Kidney epithelial cell (primary cell): ENCODE data around the gene SETDB2. TPM values are rescaled to one million over a fixed set of nuclear protein-coding genes. Genes with fewer than 3 reads are reported as not detected.

ENCODE experiments used
- DNase-seq: peaks from one replicate; pipeline ENCODE4 v3.0.0-alpha.2; 2010; ENCODE audit warnings: low read depth
- H3K27me3 ChIP-seq: 2 replicates; pipeline ENCODE4 v1.6.0; 2011; ENCODE audit warnings: low read length; ENCODE audit not compliant: control insufficient read depth, insufficient read depth
- H3K36me3 ChIP-seq: 2 replicates; pipeline ENCODE4 v1.5.1; 2011; ENCODE audit warnings: low read length; ENCODE audit not compliant: control insufficient read depth, insufficient read depth
- H3K4me3 ChIP-seq: 2 replicates; pipeline ENCODE4 v1.5.1; 2011; ENCODE audit warnings: low read depth, mild to moderate bottlenecking, control low read depth, low read length
- total RNA-seq: library from RNA; depleted of rRNA; stranded (reverse); fragments of >200 nt; gene quantifications from 2 replicates; pipeline ENCODE4 v1.2.3, GENCODE V29; 2015
- TF ChIP-seq, protein P1 (sequence below): IDR thresholded peaks from 2 replicates; pipeline ENCODE4 v1.5.1; 2011; ENCODE audit warnings: mild to moderate bottlenecking, moderate library complexity, low read length, control low read depth, inconsistent platforms; ENCODE audit not compliant: insufficient read depth, poor library complexity, severe bottlenecking

SETDB2 gene
- total RNA-seq, 1 donor from 2014 or later, result 4.1 TPM

DNA sequence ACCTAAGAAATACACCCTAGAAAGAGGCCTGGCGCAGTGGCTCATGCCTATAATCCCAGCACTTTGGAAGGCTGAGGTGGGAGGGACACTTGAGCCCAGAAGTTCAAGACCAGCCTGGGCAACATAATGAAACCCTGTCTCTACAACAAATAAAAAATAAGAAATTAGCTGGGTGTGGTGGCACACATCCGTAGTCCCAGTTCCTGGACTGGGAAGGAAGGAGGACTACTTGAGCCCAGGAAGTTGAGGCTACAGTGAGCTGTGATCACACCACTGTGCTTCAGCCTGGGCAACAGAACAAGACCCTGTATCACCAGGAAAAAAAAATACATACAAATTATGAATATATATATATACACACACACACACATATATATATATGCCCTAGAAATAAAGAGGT lies 94.3 kb downstream of the SETDB2 start:
- H3K27me3 ChIP-seq, result no peaks in the 10 kb centered on the region
- H3K36me3 ChIP-seq, result no peaks in the 10 kb centered on the region
- TF ChIP-seq, protein P1, sequence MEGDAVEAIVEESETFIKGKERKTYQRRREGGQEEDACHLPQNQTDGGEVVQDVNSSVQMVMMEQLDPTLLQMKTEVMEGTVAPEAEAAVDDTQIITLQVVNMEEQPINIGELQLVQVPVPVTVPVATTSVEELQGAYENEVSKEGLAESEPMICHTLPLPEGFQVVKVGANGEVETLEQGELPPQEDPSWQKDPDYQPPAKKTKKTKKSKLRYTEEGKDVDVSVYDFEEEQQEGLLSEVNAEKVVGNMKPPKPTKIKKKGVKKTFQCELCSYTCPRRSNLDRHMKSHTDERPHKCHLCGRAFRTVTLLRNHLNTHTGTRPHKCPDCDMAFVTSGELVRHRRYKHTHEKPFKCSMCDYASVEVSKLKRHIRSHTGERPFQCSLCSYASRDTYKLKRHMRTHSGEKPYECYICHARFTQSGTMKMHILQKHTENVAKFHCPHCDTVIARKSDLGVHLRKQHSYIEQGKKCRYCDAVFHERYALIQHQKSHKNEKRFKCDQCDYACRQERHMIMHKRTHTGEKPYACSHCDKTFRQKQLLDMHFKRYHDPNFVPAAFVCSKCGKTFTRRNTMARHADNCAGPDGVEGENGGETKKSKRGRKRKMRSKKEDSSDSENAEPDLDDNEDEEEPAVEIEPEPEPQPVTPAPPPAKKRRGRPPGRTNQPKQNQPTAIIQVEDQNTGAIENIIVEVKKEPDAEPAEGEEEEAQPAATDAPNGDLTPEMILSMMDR, result no peak
- DNase-seq, result no peak
- no peak overlapping the region for H3K4me3 ChIP-seq

DNA sequence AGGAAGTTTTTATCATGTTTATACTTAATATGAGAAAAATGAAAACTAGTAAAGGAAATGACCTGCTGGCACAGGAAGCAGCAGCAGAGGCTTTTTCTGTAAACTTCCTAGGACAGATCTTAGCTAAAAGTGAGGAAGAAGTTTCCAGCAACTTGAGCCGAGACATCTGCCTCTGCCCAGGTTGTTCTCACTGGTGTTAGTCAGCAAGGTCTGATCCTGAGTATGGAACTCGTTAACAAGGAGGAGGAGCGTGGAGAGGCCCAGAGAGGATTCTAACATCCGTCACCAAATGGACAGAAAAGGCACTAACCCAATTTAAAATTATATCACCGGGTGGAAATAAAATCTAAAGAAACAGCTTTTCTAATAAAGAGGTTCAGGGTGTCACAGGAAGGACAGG lies 95.2 kb downstream of the SETDB2 start:
- TF ChIP-seq, protein P1, result no peak
- H3K36me3 ChIP-seq, result no peaks in the 10 kb centered on the region
- DNase-seq, result no peak
- H3K27me3 ChIP-seq, result no peaks in the 10 kb centered on the region
- H3K4me3 ChIP-seq, result no peak overlapping the region

DNA sequence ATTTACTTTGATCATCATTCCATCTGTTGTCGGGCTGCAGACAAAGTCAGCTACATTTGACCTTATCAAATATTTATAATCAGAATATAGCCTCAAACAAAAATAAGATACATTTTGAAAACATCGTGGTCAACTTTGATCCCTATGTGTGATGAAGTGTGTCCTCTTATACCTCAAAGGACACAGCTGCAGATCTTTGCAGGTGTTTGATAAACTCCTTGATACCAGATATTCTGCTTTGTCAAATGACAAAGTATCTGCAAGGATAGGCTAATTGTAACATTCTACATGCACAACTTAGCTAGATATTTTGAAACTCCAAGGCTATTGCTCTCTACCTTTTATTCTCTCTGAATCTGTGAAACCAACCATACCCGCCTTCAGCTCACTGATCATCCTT lies 95.7 kb downstream of the SETDB2 start:
- no peaks in the 10 kb centered on the region for H3K27me3 ChIP-seq
- H3K4me3 ChIP-seq, result no peak overlapping the region
- DNase-seq, result no peak
- H3K36me3 ChIP-seq, result no peaks in the 10 kb centered on the region
- TF ChIP-seq, protein P1, result no peak

DNA sequence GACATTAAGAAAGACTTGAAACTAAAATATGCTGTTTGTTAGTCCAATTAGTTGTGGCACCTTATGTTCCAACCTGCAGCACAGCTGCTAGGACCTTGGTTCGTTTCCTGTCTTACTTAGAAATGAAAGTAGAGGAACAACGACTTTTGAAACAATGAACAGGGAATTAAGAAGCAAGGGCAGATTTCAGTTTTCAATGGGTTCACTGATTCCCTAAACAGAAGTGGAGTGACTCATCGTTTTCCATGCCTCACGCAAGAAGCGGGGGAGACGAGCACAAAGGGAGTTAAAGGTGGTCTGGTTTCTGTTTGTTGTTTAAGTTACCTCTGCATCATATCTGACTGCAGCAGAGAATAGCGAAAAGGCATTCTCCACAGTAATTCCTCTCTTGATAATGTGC lies 96.5 kb downstream of the SETDB2 start:
- no peaks in the 10 kb centered on the region for H3K36me3 ChIP-seq
- TF ChIP-seq, protein P1, result no peak
- no peak for DNase-seq

DNA sequence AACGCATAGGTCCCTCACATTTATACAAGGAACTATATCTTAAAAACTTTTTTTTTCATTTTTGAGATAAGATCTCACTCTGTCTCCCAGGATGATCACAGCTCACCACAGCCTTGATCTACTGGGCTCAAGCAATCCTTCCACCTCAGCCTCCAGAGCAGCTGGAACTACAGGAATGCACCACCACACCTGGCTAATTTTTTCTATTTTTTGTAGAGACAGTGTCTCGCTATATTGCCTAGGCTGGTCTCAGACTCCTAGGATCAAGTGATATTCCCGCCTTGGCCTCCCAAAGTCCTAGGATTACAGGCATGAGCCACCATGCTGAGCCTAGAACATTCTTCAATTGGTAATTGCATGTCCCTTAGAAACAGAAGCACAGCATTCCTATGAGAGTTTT lies 99.6 kb downstream of the SETDB2 start:
- H3K36me3 ChIP-seq, result no peaks in the 10 kb centered on the region

More for the DNA sequence above, 96.5 kb downstream of the SETDB2 start:
- Histone ChIP-seq H3K27me3 (no peaks in the 10 kb centered on the region), H3K4me3 (peak overlapping the region; percentile 5)

More for the DNA sequence above, 99.6 kb downstream of the SETDB2 start:
- TF ChIP-seq, protein P1, result no peak
- H3K4me3 ChIP-seq, result no peak overlapping the region
- H3K27me3 ChIP-seq, result no peaks in the 10 kb centered on the region
- no peak for DNase-seq

Other genes starting within 250 kb of the SETDB2 start
- gene MLNR, start 223.9 kb upstream of the SETDB2 start, total RNA-seq, result not detected in 2 replicates
- 4.8 and 7.6 TPM in 2 replicates for gene CDADC1, start 196.3 kb upstream of the SETDB2 start, total RNA-seq
- 12.7 and 18.3 TPM in 2 replicates for gene CAB39L, start 210 bp upstream of the SETDB2 start, total RNA-seq
- gene PHF11, start 51.7 kb downstream of the SETDB2 start, total RNA-seq, result 24.9 and 27.8 TPM in 2 replicates
- 22.6 and 26.0 TPM in 2 replicates for gene RCBTB1, start 141.3 kb downstream of the SETDB2 start, total RNA-seq
- 0.14 TPM in 1 of 2 replicates, not detected in the other for gene ARL11, start 184.2 kb downstream of the SETDB2 start, total RNA-seq
- gene EBPL, start 247.2 kb downstream of the SETDB2 start, total RNA-seq, result 51.7 and 67.2 TPM in 2 replicates